GM20000 (cell line): ENCODE measurements around the gene GNS.

Experiments
- DNase-seq: peaks from one replicate; pipeline ENCODE4 v3.0.0; 2012; ENCODE audit warnings: low spot score
- CTCF ChIP-seq: IDR thresholded peaks from 2 replicates; pipeline ENCODE4 v1.5.1; 2012; ENCODE audit warnings: mild to moderate bottlenecking, control low read depth; ENCODE audit errors: extremely low read depth, missing control alignments

GNS gene

GRCh38 chr12:64745980-64746379, 13.2 kb downstream of the GNS start:
- DNase-seq = no peak
- no peak for TF ChIP-seq CTCF

GRCh38 chr12:64745259-64745807, 13.9 kb downstream of the GNS start:
- TF ChIP-seq CTCF = no peak
- DNase-seq = no peak

GRCh38 chr12:64744422-64745258, 14.6 kb downstream of the GNS start:
- TF ChIP-seq CTCF = no peak
- DNase-seq = no peak

- TF ChIP-seq CTCF = no peak
Observed at GRCh38 chr12:64743206-64743605, 16.0 kb downstream of the GNS start.

GRCh38 chr12:64742416-64742815, 16.8 kb downstream of the GNS start:
- no peak for DNase-seq
- TF ChIP-seq CTCF = no peak

More at GRCh38 chr12:64743206-64743605, 16.0 kb downstream of the GNS start:
- no peak for DNase-seq

GRCh38 chr12:64740646-64741045, 18.6 kb downstream of the GNS start:
- TF ChIP-seq CTCF = no peak
- no peak for DNase-seq

GRCh38 chr12:64739778-64740177, 19.4 kb downstream of the GNS start:
- DNase-seq = no peak
- TF ChIP-seq CTCF = no peak
